MM.1S (cell line): ENCODE data around the gene P4HA3.

Experiments used
- DNase-seq: peaks from one replicate; pipeline ENCODE4 v3.0.0-alpha.2; 2015
- H2AFZ ChIP-seq: fragments of 300-600 bp; sonication (generic); 2 replicates; pipeline ENCODE4 v1.6.0; 2016; ENCODE audit warnings: antibody characterized with exemption, low read length
- H3F3A ChIP-seq: fragments of 300-600 bp; sonication (generic); 2 replicates; pipeline ENCODE4 v1.6.1; 2016; ENCODE audit warnings: mild to moderate bottlenecking, antibody characterized with exemption, low read length, moderate library complexity, mixed read lengths; ENCODE audit not compliant: insufficient read depth
- H3K27ac ChIP-seq: fragments of 300-600 bp; sonication (generic); 2 replicates; pipeline ENCODE4 v1.5.1; 2016; ENCODE audit warnings: mild to moderate bottlenecking, low read length
- H3K27me3 ChIP-seq: fragments of 300-600 bp; sonication (generic); replicated peaks from 2 replicates; pipeline ENCODE4 v1.6.0; 2016; ENCODE audit warnings: low read length; ENCODE audit not compliant: insufficient read depth
- H3K36me3 ChIP-seq: fragments of 300-600 bp; sonication (generic); replicated peaks from 2 replicates; pipeline ENCODE4 v1.6.1; 2016; ENCODE audit warnings: mild to moderate bottlenecking, low read length, mixed read lengths; ENCODE audit not compliant: insufficient read depth
- H3K4me1 ChIP-seq: fragments of 300-600 bp; sonication (generic); 2 replicates; pipeline ENCODE4 v1.6.1; 2016; ENCODE audit warnings: low read length, mixed read lengths
- H3K4me2 ChIP-seq: fragments of 300-600 bp; sonication (generic); 2 replicates; pipeline ENCODE4 v1.6.0; 2016; ENCODE audit warnings: low read depth, low read length
- H3K4me3 ChIP-seq: fragments of 300-600 bp; sonication (generic); 2 replicates; pipeline ENCODE4 v1.5.1; 2016; ENCODE audit warnings: low read length, mixed read lengths
- H3K79me2 ChIP-seq: fragments of 300-600 bp; sonication (generic); 2 replicates; pipeline ENCODE4 v1.6.1; 2016; ENCODE audit warnings: mixed run types, low read length, mixed read lengths
- H3K9ac ChIP-seq: fragments of 300-600 bp; sonication (generic); 2 replicates; pipeline ENCODE4 v1.6.1; 2016; ENCODE audit warnings: low read length, mixed read lengths
- H3K9me2 ChIP-seq: fragments of 300-600 bp; sonication (generic); replicated peaks from 2 replicates; pipeline ENCODE4 v1.6.1; 2016; ENCODE audit warnings: mild to moderate bottlenecking, low read length, mixed read lengths; ENCODE audit not compliant: insufficient read depth
- H3K9me3 ChIP-seq: fragments of 300-600 bp; sonication (generic); replicated peaks from 2 replicates; pipeline ENCODE4 v1.6.1; 2016; ENCODE audit warnings: mild to moderate bottlenecking, low read length, mixed read lengths; ENCODE audit not compliant: insufficient read depth
- H4K20me1 ChIP-seq: fragments of 300-600 bp; sonication (generic); 2 replicates; pipeline ENCODE4 v1.6.1; 2016; ENCODE audit warnings: mild to moderate bottlenecking, low read length, moderate library complexity, mixed read lengths; ENCODE audit not compliant: insufficient read depth
- CTCF ChIP-seq: fragments of 300-600 bp; sonication (generic); IDR thresholded peaks from 2 replicates; pipeline ENCODE4 v1.5.1; 2016; ENCODE audit warnings: antibody characterized with exemption, low read length, mixed read lengths
- EZH2 ChIP-seq: fragments of 300-600 bp; sonication (generic); optimal IDR thresholded peaks from 2 replicates; pipeline ENCODE3; 2017; ENCODE audit warnings: low read depth, mild to moderate bottlenecking, antibody characterized with exemption, low read length, mixed read lengths
- EZH2phosphoT487 ChIP-seq: fragments of 300-600 bp; sonication (generic); IDR thresholded peaks from 2 replicates; pipeline ENCODE4 v1.6.1; 2018; ENCODE audit warnings: antibody characterized with exemption, low read length

Gene P4HA3

DNA sequence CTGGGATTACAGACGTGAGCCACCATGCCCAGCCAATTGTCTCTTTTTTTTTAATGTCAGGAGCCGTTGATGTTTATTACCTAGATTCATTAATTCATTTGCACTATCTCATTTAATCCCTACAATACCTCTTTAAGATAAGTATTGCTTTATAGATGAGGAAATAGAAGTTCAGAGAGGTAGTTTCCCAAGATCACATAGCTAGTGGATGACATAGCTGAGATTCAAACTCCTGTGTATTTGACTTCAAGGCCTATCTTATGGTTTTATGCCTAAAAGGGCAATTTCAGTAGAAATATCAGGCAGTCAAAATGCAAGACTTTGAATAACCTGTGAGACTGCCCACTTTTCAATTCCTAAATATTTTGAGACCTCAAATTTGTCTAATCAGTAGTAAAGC is 73.9 kb downstream of the P4HA3 start:
- no peak overlapping the region for H2AFZ ChIP-seq
- no peaks in the 10 kb centered on the region for H3K36me3 ChIP-seq
- no peaks in the 10 kb centered on the region for H3K9me2 ChIP-seq
- no peak for TF ChIP-seq EZH2
- TF ChIP-seq EZH2phosphoT487 = no peak
- no peaks in the 10 kb centered on the region for H3K79me2 ChIP-seq
- H4K20me1 ChIP-seq = no peaks in the 10 kb centered on the region
- no peaks in the 10 kb centered on the region for H3K4me1 ChIP-seq
- no peak overlapping the region for H3K27ac ChIP-seq
- no peak overlapping the region for H3K9ac ChIP-seq
- H3K4me3 ChIP-seq = no peak overlapping the region
- H3K4me2 ChIP-seq = no peak overlapping the region
- H3K27me3 ChIP-seq = no peaks in the 10 kb centered on the region
- DNase-seq = no peak
- no peaks in the 10 kb centered on the region for H3F3A ChIP-seq
- no peaks in the 10 kb centered on the region for H3K9me3 ChIP-seq

GRCh38 chr11:74235121-74235520 is 76.3 kb downstream of the P4HA3 start:
- no peak overlapping the region for H3K4me2 ChIP-seq
- no peak overlapping the region for H3K4me3 ChIP-seq
- no peaks in the 10 kb centered on the region for H3K79me2 ChIP-seq
- no peaks in the 10 kb centered on the region for H3K27me3 ChIP-seq
- H3K4me1 ChIP-seq = no peaks in the 10 kb centered on the region
- H2AFZ ChIP-seq = no peak overlapping the region
- no peak overlapping the region for H3K9ac ChIP-seq
- H3K9me3 ChIP-seq = no peaks in the 10 kb centered on the region
- H3K36me3 ChIP-seq = no peaks in the 10 kb centered on the region
- DNase-seq = no peak
- H3F3A ChIP-seq = no peaks in the 10 kb centered on the region; the same call in 1 of the 2 replicates
- no peak for TF ChIP-seq EZH2
- TF ChIP-seq EZH2phosphoT487 = no peak
- TF ChIP-seq CTCF = no peak
- no peak overlapping the region for H3K27ac ChIP-seq
- no peaks in the 10 kb centered on the region for H3K9me2 ChIP-seq
- H4K20me1 ChIP-seq = no peaks in the 10 kb centered on the region

DNA sequence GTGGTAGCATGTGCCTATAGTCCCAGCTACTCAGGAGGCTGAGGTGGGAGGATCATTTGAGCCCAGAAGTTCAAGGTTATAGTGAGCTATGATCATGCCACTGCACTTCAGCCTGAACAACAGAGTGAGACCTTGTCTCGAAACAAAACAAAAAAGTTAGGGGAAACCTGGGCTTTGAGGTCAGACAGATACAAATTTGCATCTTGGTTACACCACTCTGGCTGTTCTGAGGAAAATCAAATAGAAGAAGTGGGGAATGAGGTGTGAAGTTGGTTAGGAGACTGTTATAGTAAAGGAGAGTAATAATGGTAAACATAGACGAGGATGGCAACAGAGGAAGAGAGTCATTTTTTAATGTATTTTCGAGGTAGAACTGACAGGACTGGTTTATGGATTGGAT is 77.8 kb downstream of the P4HA3 start:
- no peaks in the 10 kb centered on the region for H3K79me2 ChIP-seq

More for the DNA sequence above, 77.8 kb downstream of the P4HA3 start:
- H2AFZ ChIP-seq = no peak overlapping the region
- TF ChIP-seq EZH2phosphoT487 (no peak), EZH2 (no peak), CTCF (no peak)
- H3K27me3 ChIP-seq = no peaks in the 10 kb centered on the region
- no peak overlapping the region for H3K27ac ChIP-seq
- H3K9me2 ChIP-seq = no peaks in the 10 kb centered on the region
- H3K4me2 ChIP-seq = no peak overlapping the region
- no peaks in the 10 kb centered on the region; the same call in 1 of the 2 replicates for H3F3A ChIP-seq
- no peaks in the 10 kb centered on the region for H4K20me1 ChIP-seq
- H3K9me3 ChIP-seq = no peaks in the 10 kb centered on the region
- no peak for DNase-seq
- no peaks in the 10 kb centered on the region for H3K36me3 ChIP-seq
- H3K4me1 ChIP-seq = no peaks in the 10 kb centered on the region
- H3K9ac ChIP-seq = no peak overlapping the region
- H3K4me3 ChIP-seq = no peak overlapping the region
